KMS-11 (cell line): Measurements from ENCODE around the gene TWIST1.

Experiments used
- H2AFZ ChIP-seq: fragments of 200-600 bp; sonication (generic); 2 replicates; pipeline ENCODE4 v1.6.1; 2016; ENCODE audit warnings: antibody characterized with exemption, mixed run types, low read depth
- H3K27ac ChIP-seq: fragments of 200-600 bp; sonication (generic); 2 replicates; pipeline ENCODE4 v1.6.1; 2016; ENCODE audit warnings: mild to moderate bottlenecking, mixed run types
- H3K27me3 ChIP-seq: fragments of 200-600 bp; sonication (generic); 2 replicates; pipeline ENCODE4 v1.6.1; 2017; ENCODE audit warnings: mild to moderate bottlenecking, low read depth, mixed run types, moderate library complexity; ENCODE audit not compliant: insufficient read depth
- H3K36me3 ChIP-seq: fragments of 200-600 bp; sonication (generic); 2 replicates; pipeline ENCODE4 v1.6.1; 2017; ENCODE audit warnings: mild to moderate bottlenecking, mixed run types; ENCODE audit not compliant: insufficient read depth
- H3K4me1 ChIP-seq: fragments of 200-600 bp; sonication (generic); 2 replicates; pipeline ENCODE4 v1.6.1; 2016; ENCODE audit warnings: mild to moderate bottlenecking, low read depth, mixed run types; ENCODE audit not compliant: poor library complexity, severe bottlenecking
- H3K4me2 ChIP-seq: fragments of 200-600 bp; sonication (generic); 2 replicates; pipeline ENCODE4 v1.7.0; 2016; ENCODE audit warnings: mild to moderate bottlenecking, mixed run types
- H3K4me3 ChIP-seq: fragments of 200-600 bp; sonication (generic); IDR thresholded peaks from 2 replicates; pipeline ENCODE4 v1.6.1; 2017; ENCODE audit warnings: low read depth, low read length, mixed read lengths; ENCODE audit not compliant: insufficient read depth
- H3K79me2 ChIP-seq: fragments of 200-600 bp; sonication (generic); 2 replicates; pipeline ENCODE4 v1.6.1; 2016; ENCODE audit warnings: low read depth, mixed run types; ENCODE audit not compliant: insufficient read depth
- H3K9ac ChIP-seq: fragments of 200-600 bp; sonication (generic); 2 replicates; pipeline ENCODE4 v1.6.1; 2016; ENCODE audit warnings: mild to moderate bottlenecking, mixed run types
- H4K20me1 ChIP-seq: fragments of 200-600 bp; sonication (generic); 2 replicates; pipeline ENCODE4 v1.6.1; 2016; ENCODE audit warnings: mild to moderate bottlenecking, mixed run types; ENCODE audit not compliant: insufficient read depth
- TF ChIP-seq, protein P1 (sequence below): fragments of 200-600 bp; sonication (generic); conservative IDR thresholded peaks from 2 replicates; pipeline ENCODE4 v1.6.1; 2017; ENCODE audit warnings: low read depth, mild to moderate bottlenecking, antibody characterized with exemption, low read length, moderate library complexity, mixed read lengths

TWIST1 gene

DNA sequence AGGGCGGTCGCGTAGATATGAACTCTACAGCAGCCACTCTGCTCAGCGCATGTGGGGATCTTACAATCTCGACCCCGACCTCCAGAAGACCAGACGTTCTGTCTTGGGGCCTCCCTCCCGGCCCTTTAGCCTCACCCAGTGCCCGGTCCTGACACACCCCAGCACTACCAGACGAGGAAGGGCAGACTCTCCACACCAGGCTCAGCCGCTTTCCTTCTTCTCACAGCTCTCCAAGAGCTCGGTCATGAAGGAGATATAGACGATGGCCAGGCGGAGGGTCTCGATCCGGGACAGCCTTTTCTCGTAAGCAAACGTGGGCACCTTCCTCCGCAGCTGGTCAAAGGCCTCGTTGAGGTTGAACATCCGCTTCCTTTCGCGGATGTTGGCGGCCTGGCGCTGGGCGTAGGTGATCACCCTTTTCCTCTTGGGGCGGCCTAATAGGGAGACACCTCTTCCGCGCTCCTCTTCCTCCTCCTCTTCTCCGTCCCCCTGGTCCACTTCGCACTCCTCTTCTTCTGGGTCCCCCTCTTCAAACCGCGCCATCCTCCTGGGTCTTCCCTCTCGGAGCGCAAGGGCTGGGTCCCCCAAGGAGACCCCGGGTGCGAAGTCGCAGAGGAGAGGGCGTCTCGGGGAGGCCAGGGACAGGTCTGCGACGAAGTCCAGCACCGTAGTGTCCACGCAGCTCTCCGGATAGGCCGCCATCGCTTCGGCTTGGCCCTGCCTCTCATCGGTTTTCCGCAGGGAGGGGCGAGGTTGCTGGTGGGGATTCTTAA lies 27.4 kb upstream of the TWIST1 start, which contains the start of gene FERD3L:
TSS of gene FERD3L (minus strand) at position 761 of the 773 bp plus-strand sequence. CDS start at position 702, 59 bp downstream.
- Histone ChIP-seq H3K4me3 (no peak within 1 kb of the TSS), H3K4me1 (no peaks in the 10 kb centered on the region), H4K20me1 (no peaks in the 10 kb centered on the region), H3K27me3 (no peaks in the 10 kb centered on the region), H3K36me3 (no peaks in the 10 kb centered on the region), H3K27ac (no peak within 1 kb of the TSS), H3K9ac (no peak within 1 kb of the TSS), H2AFZ (no peak within 1 kb of the TSS), H3K4me2 (no peak within 1 kb of the TSS), H3K79me2 (no peaks in the 10 kb centered on the region)
- TF ChIP-seq, protein P1, sequence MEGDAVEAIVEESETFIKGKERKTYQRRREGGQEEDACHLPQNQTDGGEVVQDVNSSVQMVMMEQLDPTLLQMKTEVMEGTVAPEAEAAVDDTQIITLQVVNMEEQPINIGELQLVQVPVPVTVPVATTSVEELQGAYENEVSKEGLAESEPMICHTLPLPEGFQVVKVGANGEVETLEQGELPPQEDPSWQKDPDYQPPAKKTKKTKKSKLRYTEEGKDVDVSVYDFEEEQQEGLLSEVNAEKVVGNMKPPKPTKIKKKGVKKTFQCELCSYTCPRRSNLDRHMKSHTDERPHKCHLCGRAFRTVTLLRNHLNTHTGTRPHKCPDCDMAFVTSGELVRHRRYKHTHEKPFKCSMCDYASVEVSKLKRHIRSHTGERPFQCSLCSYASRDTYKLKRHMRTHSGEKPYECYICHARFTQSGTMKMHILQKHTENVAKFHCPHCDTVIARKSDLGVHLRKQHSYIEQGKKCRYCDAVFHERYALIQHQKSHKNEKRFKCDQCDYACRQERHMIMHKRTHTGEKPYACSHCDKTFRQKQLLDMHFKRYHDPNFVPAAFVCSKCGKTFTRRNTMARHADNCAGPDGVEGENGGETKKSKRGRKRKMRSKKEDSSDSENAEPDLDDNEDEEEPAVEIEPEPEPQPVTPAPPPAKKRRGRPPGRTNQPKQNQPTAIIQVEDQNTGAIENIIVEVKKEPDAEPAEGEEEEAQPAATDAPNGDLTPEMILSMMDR, result no peak

DNA sequence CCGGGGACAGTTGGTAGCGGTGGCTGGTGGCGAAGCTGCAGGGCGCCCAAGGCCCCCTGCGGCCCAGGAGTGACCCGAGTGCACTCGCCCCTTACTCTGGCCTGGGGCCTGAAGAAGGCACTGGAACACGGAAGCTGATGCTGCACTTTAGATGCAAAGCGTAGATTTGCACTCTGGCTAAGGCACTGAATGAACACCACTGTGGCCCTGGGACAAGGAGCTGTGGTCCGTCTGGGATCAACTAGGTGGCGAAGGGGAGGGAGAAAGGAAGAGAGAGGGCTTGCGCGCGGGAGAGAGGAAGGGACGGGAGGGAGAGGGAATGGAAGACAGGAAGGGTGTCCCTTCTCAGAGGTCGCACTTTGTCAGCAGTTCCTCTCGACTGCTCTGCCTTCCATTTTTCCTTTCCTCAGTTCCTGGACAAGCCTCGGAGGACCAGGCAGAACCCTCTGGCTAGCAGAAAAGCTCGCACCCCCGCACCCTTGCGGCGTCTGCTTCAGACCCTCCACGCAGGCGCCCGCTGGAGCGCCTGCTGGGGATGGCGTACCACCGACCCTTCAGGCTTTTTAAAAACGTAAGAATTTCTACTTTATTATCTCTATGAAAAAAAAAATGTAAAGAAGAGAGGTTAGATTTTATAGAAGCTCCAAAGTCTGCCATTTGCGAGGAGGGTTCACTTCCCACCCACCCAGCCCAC lies 26.6 kb upstream of the TWIST1 start:
- H3K4me3 ChIP-seq, result no peak overlapping the region
- H3K27ac ChIP-seq, result no peak overlapping the region
- H3K36me3 ChIP-seq, result no peaks in the 10 kb centered on the region
- TF ChIP-seq, protein P1, result no peak
- no peaks in the 10 kb centered on the region for H3K79me2 ChIP-seq
- no peaks in the 10 kb centered on the region for H3K4me1 ChIP-seq
- H3K9ac ChIP-seq, result no peak overlapping the region
- no peaks in the 10 kb centered on the region for H3K27me3 ChIP-seq
- no peak overlapping the region for H3K4me2 ChIP-seq
- H4K20me1 ChIP-seq, result no peaks in the 10 kb centered on the region
- no peak overlapping the region for H2AFZ ChIP-seq

DNA sequence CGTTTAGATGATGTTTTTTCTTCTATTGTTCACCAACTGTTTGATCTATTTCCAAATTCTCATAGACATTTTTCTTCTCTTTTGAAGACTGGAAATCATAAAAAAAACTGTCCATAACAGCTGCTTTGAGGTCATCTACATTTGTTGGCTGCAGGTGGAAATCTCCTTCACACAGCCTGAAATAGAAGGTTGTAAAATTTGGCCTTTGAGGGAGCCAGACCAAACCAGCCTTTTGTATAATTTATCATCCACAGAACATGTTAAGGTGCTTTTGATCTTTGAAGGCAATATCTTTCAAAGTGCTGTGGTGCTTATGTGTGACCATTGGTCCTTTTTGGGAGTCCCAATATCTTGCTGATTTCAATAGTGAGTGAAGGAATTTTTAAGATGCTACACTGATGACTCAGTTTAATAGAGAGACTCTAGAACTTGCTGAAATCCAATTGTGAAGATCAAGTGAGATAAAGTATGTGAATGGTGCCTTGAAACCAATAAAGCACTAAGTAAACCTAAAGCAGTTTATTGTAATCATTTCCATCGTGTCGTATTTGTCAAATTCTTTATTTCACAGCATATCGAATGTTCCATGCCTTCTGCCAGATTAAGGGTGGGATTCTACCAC lies 22.4 kb upstream of the TWIST1 start:
- TF ChIP-seq, protein P1, result no peak
- Histone ChIP-seq H3K4me3 (no peak overlapping the region), H3K27ac (no peak overlapping the region), H4K20me1 (no peaks in the 10 kb centered on the region), H3K27me3 (no peaks in the 10 kb centered on the region), H3K4me2 (no peak overlapping the region), H3K9ac (no peak overlapping the region), H2AFZ (no peak overlapping the region), H3K79me2 (no peaks in the 10 kb centered on the region), H3K4me1 (no peaks in the 10 kb centered on the region), H3K36me3 (no peaks in the 10 kb centered on the region)

DNA sequence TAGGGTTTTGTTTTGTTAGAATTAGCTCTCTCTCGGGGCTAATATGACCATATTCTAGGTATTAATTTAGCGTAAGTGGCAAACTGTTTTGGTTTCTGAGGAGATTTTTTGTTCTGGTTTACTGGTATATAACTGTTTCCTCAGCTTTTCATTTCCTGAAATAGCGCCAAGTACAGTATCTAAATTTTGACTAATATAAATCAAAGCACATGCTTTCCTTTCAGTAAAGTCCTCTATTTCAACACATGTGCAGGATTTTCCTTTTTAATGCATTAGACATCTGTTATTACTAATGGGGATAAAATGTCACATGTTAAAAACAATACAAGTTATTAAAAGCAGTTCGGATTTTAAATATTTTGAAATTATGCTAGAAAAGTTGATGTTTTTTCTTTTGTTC lies 16.4 kb upstream of the TWIST1 start:
- Histone ChIP-seq H3K4me2 (no peak overlapping the region), H3K9ac (no peak overlapping the region), H3K4me1 (no peaks in the 10 kb centered on the region), H2AFZ (no peak overlapping the region), H3K4me3 (no peak overlapping the region), H4K20me1 (no peaks in the 10 kb centered on the region), H3K79me2 (no peaks in the 10 kb centered on the region), H3K36me3 (no peaks in the 10 kb centered on the region), H3K27me3 (no peaks in the 10 kb centered on the region), H3K27ac (no peak overlapping the region)
- TF ChIP-seq, protein P1, result no peak
